ENCODE data around the gene KCNA1. TPM values are rescaled to one million over a fixed set of nuclear protein-coding genes. Genes with fewer than 3 reads are reported as not detected.

Gene KCNA1
- 0.13 and 0.54 TPM in 2 replicates for total RNA-seq

GRCh38 chr12:4909734-4910501 lies at the start of gene KCNA1:
Gene KCNA1, plus strand, starts transcription at chr12:4909905. Its CDS starts 1,474 bp downstream, at chr12:4911379.

Other genes with a start within 250 kb of the KCNA1 start
- gene GALNT8, start 189.5 kb upstream of the KCNA1 start, total RNA-seq, result 0.54 and 1.3 TPM in 2 replicates
- gene KCNA5, start 134.0 kb downstream of the KCNA1 start, total RNA-seq, result not detected in 2 replicates